Esophagus squamous epithelium (tissue), 4 donors: ENCODE results near the gene GAREM2.

Experiments
- CTCF ChIP-seq, 6 experiments: fragments of 450-650 bp in 4 of 6; fragments of 200-600 bp in 2 of 6; sonication (generic) in 2 of 6; IDR thresholded peaks; one replicate each; pipeline ENCODE4 v1.5.1; 2016 to 2019; ENCODE audit warnings: antibody characterized with exemption in 6 of 6, mild to moderate bottlenecking in 4 of 6, moderate library complexity in 4 of 6
- POLR2A ChIP-seq, 4 donors: fragments of 450-650 bp; IDR thresholded peaks; one replicate each; pipeline ENCODE4 v1.6.1; 2017; ENCODE audit warnings: antibody characterized with exemption in 4 of 4, mild to moderate bottlenecking in 4 of 4, moderate library complexity in 3 of 4

DNA sequence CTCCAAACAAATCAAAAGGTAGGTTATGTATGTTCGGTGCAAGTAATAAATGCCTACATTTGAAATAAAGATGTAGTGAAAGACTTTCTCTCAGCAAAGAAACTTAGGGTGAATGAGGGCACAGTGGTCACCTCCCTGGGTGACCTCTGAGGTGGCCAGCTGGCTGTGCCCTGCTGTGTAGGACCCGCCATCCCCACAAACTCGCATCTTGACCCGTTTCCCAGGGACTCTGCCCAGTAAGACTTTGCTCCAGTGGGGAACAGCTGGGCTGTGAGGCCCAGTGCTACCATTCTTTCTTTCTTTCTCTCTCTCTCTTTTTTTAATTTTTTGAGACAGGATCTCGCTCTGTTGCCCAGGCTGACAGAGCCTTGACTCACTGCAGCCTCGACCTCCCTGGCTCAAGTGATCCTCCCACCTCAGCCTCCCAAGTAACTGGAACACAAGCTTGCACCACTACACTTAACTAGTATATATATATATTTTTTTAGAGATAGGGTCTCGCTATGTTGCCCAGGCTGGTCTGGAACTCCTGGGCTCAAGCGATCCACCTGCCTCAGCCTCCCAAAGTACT, 8.2 kb upstream of the GAREM2 start:
- TF ChIP-seq CTCF (IDR thresholded peaks at IDR 0.05) (no peak), POLR2A (IDR thresholded peaks at IDR 0.05) (no peak)
